ENCODE results near the gene RASL11B.

Gene RASL11B

GRCh38 chr4:52841682-52842456 lies 20.2 kb upstream of the RASL11B start:
- H3K4me3 ChIP-seq (ENCODE audit: low read depth, low read length): no peak overlapping the region
- no peak for TF ChIP-seq MAX (IDR thresholded peaks at IDR 0.05; ENCODE audit: low read depth, low read length)
- no peak for TF ChIP-seq POLR2A (IDR thresholded peaks at IDR 0.05; ENCODE audit: extremely low read depth, insufficient read length)
- TF ChIP-seq CTCF (IDR thresholded peaks at IDR 0.05; ENCODE audit: low read depth, low read length): no peak
- TF ChIP-seq MYC (IDR thresholded peaks at IDR 0.05; ENCODE audit: low read depth, low read length): no peak
- no peak for DNase-seq (ENCODE audit: low read depth)

- no peak overlapping the region for H3K4me3 ChIP-seq (ENCODE audit: low read depth, low read length)
- no peak for TF ChIP-seq MYC (IDR thresholded peaks at IDR 0.05; ENCODE audit: low read depth, low read length)
- no peak for TF ChIP-seq POLR2A (IDR thresholded peaks at IDR 0.05; ENCODE audit: extremely low read depth, insufficient read length)
- no peak for TF ChIP-seq CTCF (IDR thresholded peaks at IDR 0.05; ENCODE audit: low read depth, low read length)
- TF ChIP-seq MAX (IDR thresholded peaks at IDR 0.05; ENCODE audit: low read depth, low read length): no peak
- DNase-seq (ENCODE audit: low read depth): no peak
These were observed 19.3 kb upstream of the RASL11B start for GRCh38 chr4:52842792-52843191.

GRCh38 chr4:52843351-52843750 lies 18.8 kb upstream of the RASL11B start:
- TF ChIP-seq MYC (IDR thresholded peaks at IDR 0.05; ENCODE audit: low read depth, low read length) (no peak), POLR2A (IDR thresholded peaks at IDR 0.05; ENCODE audit: extremely low read depth, insufficient read length) (no peak), MAX (IDR thresholded peaks at IDR 0.05; ENCODE audit: low read depth, low read length) (no peak), CTCF (IDR thresholded peaks at IDR 0.05; ENCODE audit: low read depth, low read length) (no peak)
- H3K4me3 ChIP-seq (ENCODE audit: low read depth, low read length): no peak overlapping the region
- DNase-seq (ENCODE audit: low read depth): no peak

GRCh38 chr4:52843958-52844357 lies 18.2 kb upstream of the RASL11B start:
- no peak for TF ChIP-seq CTCF (IDR thresholded peaks at IDR 0.05; ENCODE audit: low read depth, low read length)
- no peak for TF ChIP-seq MYC (IDR thresholded peaks at IDR 0.05; ENCODE audit: low read depth, low read length)
- TF ChIP-seq MAX (IDR thresholded peaks at IDR 0.05; ENCODE audit: low read depth, low read length): no peak
- TF ChIP-seq POLR2A (IDR thresholded peaks at IDR 0.05; ENCODE audit: extremely low read depth, insufficient read length): no peak
- no peak for DNase-seq (ENCODE audit: low read depth)
- H3K4me3 ChIP-seq (ENCODE audit: low read depth, low read length): no peak overlapping the region

DNA sequence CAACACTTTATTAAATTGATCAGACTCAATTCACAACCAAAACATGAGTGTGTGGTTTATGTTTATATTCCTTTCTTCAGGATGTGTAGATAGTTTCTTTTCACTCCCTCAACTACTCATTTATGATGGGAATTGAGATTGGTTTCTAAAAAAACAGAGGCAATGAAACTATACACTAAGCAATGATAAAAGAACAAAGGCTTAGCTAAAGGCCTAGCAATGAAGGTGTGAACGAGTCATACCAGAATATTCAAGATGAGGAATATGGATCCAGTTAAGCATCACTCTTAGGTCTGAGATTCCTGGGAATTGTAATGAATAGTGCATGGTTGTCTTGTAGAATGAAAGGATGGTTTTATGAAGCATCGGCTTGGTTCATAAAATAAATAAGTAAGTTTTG lies 17.5 kb upstream of the RASL11B start:
- no peak for TF ChIP-seq MAX (IDR thresholded peaks at IDR 0.05; ENCODE audit: low read depth, low read length)
- no peak for TF ChIP-seq POLR2A (IDR thresholded peaks at IDR 0.05; ENCODE audit: extremely low read depth, insufficient read length)
- H3K4me3 ChIP-seq (ENCODE audit: low read depth, low read length): no peak overlapping the region
- DNase-seq (ENCODE audit: low read depth): no peak

DNA sequence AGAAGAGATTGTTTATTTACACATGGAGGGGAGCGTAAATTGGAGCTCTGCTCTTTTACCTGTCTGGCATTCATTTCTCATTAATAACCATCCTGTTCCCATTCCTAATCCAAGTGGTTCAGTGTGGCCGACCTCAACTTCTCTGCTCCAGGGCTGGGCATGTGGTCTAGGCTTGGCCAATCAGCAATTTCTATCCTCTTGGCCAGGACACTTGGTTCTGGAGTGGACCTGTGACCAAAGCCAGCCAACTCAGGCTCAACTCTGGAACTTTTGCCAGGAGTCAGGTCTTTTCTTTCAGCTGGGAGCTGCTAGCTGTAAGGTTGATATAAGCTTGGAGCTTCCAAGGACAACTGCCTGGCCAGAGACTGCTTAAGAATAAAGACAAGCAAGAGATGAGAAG lies 15.6 kb upstream of the RASL11B start:
- TF ChIP-seq POLR2A (IDR thresholded peaks at IDR 0.05; ENCODE audit: extremely low read depth, insufficient read length) (no peak), CTCF (IDR thresholded peaks at IDR 0.05; ENCODE audit: low read depth, low read length) (no peak), MYC (IDR thresholded peaks at IDR 0.05; ENCODE audit: low read depth, low read length) (no peak), MAX (IDR thresholded peaks at IDR 0.05; ENCODE audit: low read depth, low read length) (no peak)
- H3K4me3 ChIP-seq (ENCODE audit: low read depth, low read length): no peak overlapping the region
- DNase-seq (ENCODE audit: low read depth): no peak
